Femur (tissue), 1 donor: ENCODE data around the gene ARSK.

ENCODE experiments used
- DNase-seq: peaks from one replicate; pipeline ENCODE4 v3.0.0-alpha.2; 2017

ARSK gene, protein sequence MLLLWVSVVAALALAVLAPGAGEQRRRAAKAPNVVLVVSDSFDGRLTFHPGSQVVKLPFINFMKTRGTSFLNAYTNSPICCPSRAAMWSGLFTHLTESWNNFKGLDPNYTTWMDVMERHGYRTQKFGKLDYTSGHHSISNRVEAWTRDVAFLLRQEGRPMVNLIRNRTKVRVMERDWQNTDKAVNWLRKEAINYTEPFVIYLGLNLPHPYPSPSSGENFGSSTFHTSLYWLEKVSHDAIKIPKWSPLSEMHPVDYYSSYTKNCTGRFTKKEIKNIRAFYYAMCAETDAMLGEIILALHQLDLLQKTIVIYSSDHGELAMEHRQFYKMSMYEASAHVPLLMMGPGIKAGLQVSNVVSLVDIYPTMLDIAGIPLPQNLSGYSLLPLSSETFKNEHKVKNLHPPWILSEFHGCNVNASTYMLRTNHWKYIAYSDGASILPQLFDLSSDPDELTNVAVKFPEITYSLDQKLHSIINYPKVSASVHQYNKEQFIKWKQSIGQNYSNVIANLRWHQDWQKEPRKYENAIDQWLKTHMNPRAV

GRCh38 chr5:95554647-95555548 is at the start of gene ARSK, which contains the start of gene SKIC3:
TSS of gene ARSK (plus strand) at chr5:95555101. CDS start at chr5:95555279, 178 bp downstream.
TSS of gene SKIC3 (minus strand) at chr5:95554977. CDS start at chr5:95547150, 7,827 bp downstream.
- DNase-seq, result peak; percentile 97

DNA sequence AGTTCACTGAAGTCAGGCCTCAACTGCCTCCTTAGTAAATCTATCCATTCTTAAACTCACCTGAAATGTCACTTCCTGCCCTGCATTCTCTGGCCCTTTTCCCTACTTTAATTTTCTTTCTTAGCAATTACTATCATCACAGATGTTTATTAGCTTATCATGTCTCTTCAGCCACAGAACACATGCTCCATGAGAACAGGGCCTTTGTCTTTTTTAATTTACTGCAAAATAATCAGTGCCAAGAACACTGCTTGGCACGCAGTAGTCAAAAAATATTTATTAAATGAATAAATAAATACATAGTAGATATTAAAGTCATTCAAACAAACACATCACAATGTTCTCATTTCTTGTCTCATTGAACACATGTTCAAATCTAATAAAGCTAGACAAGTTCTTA is 46.4 kb upstream of the ARSK start:
- no peak for DNase-seq

DNA sequence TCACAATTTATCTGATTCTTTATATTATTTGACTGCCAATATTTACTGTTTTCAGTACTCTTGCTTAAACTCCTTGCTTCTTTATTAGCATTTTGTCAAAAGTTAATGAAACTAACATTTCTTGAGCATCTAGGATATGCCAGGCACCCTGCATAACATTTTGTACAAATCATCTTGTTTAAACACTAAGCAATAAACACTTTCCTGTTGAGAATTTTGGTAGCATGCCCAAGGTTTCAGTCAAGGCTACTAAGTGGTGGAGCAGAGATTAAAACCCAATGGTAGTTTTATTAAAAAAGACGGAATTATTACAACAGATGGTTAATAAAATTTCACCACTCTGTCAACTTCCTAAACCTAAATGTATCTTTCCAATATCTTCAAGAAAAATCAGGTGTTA is 43.3 kb upstream of the ARSK start:
- DNase-seq, result no peak

GRCh38 chr5:95518417-95518816 is 36.5 kb upstream of the ARSK start:
- no peak for DNase-seq

- no peak for DNase-seq
Observed at GRCh38 chr5:95519151-95519550, 35.8 kb upstream of the ARSK start.

- DNase-seq, result no peak
Observed at GRCh38 chr5:95519681-95520080, 35.2 kb upstream of the ARSK start.

DNA sequence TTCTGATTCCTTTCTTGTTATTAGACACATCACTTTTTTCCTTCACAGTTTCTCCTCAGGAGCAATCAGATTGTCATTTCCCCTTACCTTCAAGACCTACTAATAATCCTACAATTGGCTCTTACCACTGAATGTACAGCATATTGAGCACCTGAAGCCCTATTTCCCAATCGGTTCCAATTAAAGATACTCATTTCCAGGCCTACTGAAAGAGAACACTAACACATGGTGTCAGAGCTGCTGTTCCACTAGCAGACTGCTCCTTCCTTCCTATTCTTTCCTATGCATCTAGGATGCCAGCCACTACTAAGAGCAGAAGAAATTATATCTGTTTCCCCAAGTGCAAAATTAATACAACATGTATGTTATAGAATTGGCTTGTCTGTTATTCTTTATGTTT is 34.7 kb upstream of the ARSK start:
- no peak for DNase-seq

GRCh38 chr5:95524423-95524822 is 30.5 kb upstream of the ARSK start:
- DNase-seq, result no peak

DNA sequence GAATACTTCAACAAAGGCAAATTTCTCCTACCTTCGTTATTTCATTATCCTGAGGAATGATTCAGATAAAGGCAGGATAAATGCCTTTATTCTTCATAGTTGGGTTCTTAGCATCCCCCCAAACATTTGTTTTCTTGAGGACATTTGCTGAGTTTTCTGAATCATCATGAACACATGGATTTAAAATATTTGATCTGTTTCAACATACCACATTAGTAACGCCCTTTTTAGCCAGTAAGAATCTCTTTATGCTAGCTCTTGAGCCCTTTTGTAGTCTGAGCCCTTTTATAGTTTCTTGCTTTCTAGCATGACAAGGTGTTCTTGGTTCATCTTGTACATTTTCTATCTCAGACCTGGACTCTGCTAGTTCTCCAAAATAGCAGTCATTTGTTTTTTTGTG is 28.0 kb upstream of the ARSK start:
- no peak for DNase-seq

GRCh38 chr5:95528565-95528964 is 26.3 kb upstream of the ARSK start:
- no peak for DNase-seq

GRCh38 chr5:95530416-95530815 is 24.5 kb upstream of the ARSK start:
- no peak for DNase-seq

GRCh38 chr5:95531491-95531890 is 23.4 kb upstream of the ARSK start:
- no peak for DNase-seq

DNA sequence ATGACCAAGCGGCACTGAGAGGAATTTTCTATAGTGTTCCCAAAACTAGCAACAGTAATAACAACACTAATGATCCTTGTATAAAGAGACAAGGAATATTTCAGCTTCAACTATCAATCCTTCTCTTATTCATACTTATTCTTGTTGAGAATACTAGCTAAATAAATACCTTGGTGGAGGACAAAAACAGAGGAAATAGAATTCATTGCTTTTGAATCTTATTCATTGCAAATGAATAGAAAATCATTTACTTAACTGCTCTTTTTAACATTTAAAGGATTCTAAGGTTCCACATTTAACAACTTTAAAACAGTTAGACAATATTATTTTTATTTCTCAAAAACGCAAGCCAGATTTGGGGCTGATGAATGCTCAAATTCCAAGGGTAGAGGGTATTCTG is 22.5 kb upstream of the ARSK start:
- no peak for DNase-seq

GRCh38 chr5:95533106-95533505 is 21.8 kb upstream of the ARSK start:
- no peak for DNase-seq

GRCh38 chr5:95533761-95534160 is 21.1 kb upstream of the ARSK start:
- no peak for DNase-seq

GRCh38 chr5:95537501-95537900 is 17.4 kb upstream of the ARSK start:
- DNase-seq, result no peak

DNA sequence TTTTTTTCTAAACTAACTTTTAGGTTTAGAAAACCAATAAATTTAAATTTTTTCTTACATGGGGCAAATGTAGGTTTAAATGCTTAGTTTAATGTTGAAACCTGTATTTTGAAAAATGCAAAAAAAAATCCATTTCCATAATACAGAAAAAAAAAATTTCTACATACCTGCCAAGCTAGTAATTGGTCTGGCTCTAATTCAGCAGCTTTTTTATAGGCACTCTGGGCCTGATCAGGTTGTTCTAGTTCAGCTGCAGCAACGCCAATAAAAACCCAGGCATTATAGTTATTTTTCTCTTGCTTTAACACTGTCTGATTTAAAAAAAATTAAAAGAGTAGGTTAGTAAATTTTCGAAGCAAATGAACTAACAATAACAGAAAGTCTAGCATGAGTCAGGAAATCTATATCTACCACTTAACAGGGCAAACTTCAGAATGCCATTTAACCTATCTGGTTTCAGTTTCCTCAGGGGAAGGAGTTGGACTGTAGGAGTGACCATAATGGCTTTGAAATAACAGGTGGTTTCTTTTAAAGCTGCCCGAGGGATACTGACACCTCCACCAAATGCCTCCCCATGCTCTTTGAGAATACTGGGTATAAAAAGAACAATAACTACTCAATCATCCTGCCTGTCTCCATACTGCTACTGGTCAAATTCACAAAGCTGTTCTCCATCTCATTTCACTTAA is 11.7 kb upstream of the ARSK start:
- no peak for DNase-seq

DNA sequence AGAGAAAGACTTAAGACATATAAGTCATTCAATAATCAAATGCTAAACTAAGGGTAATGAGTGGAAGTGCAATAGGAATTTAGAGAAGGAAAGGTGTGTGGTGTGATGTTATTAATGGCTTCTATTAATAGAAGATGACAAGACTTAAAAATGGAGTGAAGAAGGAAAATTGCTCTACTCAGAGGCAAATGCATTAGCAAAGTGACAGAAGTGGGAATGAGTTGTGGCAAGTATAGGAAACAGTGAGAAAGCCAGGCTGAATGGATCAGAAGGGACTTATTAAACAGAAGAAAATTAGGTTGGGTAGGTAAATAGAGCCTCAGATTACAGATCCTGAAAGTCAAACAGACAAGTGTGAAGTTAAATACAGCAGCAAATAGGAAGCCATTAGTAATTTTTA is 5.9 kb upstream of the ARSK start:
- DNase-seq, result no peak

DNA sequence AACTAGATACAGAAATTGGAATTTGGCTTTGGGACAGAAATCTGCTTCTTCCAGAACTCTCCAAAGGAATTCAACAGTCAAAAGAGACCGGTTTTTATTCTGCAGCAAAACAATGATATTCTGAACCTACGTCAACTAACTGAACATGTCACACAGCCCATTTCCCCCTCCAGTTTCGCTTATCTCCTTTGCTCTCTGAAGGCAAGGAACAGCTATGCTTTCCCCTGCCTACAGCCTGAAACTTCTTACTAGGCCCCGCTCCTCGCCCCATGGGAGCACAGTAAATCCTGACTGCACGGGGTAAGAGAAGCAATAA is 612 bp upstream of the ARSK start:
- no peak for DNase-seq

GRCh38 chr5:95555553-95555952 is 652 bp downstream of the ARSK start:
- DNase-seq, result no peak

DNA sequence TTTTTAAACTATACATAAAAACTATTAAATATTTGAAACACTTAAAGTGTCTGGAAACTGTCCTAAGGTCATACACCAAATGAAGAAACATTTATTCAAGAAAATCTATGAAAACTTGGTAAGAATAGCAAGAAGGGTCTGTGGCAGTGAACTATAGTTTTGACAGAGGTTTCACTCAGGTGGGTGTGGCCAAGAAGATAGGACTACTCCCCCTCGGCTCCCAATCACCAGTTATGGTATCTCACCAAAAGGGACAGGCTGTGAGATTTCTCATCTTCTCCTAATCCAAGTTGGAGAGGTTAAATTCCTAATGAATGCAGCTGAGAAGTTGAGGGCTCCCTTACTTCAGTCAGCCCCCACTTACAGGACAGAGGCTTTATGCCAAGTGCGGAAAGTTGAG is 2.9 kb downstream of the ARSK start:
- DNase-seq, result no peak

DNA sequence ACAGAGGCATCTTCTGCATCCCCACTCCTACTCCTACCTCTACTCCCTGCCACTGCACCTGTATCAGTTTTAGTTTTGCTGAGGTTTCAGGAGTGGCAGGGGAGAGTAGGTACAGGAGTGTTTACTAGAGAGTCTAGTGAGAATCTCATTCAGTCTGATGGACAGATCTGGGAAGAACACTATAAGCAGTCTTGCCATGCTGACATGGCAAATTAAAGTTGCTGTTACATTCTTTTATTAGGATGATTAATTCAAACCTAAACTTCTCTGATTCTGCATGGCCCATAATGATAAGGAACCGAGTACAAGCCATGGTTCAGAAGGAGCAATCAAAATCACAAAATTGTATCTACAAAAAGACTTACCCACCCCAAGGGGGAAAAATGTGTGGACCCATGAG is 7.4 kb downstream of the ARSK start:
- no peak for DNase-seq

DNA sequence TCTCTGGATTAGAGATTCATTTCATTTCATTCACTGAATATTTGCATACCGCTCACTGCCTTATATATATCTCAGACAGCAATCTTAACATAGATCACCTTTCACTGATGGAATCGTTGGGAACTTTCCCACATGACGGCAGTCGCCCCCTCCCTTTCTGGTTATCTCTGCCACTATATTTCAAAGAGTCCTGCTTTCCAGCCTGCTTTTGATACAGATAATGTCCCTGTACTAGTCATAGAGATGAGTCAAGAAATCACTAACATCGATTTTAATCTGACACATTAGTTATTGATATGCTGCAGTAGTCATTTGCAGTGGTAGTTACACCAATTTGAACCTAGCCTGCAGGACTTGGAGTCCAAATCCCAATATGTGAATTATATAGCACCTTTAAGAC is 8.5 kb downstream of the ARSK start:
- DNase-seq, result no peak
